GM18517 (cell line): Measurements from ENCODE around the gene CH25H.
"Not testable (repeated sequence)": the region's sequence is repeated elsewhere in the genome, so short reads cannot be mapped to it uniquely, and the experiment has no call there.

ENCODE experiments used
- ATAC-seq: cut with Tn5 transposase; IDR thresholded peaks from one replicate; pipeline ENCODE4 v1.9.1; 2021; ENCODE audit warnings: mild to moderate bottlenecking, moderate library complexity; ENCODE audit not compliant: unreplicated experiment

CH25H gene

DNA sequence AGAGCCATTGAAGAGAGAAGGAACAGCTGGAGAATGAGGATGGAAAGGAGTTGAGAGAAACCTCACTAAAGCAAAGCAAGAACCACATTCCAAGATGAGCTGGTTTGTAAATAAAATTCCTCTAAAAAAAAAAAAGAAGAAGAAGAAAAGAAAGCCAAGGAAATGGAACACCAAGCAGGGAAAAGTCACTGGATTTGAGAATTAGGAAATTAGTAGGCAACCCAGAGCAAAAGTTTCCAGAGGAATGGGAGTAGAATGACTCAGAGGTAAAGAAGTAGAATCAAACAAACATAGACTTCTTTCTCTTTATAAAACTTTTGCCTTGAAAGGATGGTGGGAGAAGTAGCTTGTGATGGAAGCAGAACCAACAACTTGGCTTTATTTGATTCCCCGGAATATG is 3.9 kb downstream of the CH25H start:
- no peak for ATAC-seq

DNA sequence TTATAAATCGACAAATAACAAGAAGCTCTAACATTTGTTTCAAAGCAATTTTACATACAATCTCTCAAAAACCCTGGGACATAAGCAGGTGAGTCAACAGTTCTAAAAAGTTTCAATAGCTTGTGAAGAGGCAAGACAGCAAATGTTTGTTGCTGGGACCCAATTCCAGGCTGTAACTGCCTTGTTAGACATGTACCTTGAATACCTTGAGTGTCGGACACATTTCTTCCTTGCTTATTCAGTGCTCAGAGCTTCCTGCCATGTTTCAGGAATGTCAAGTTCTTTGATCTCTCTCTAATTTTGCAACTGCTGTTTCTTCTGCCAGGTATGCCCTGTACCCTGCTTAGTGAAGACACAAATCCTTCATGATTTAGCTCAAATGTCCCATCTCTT is 5.1 kb downstream of the CH25H start:
- ATAC-seq, result no peak

DNA sequence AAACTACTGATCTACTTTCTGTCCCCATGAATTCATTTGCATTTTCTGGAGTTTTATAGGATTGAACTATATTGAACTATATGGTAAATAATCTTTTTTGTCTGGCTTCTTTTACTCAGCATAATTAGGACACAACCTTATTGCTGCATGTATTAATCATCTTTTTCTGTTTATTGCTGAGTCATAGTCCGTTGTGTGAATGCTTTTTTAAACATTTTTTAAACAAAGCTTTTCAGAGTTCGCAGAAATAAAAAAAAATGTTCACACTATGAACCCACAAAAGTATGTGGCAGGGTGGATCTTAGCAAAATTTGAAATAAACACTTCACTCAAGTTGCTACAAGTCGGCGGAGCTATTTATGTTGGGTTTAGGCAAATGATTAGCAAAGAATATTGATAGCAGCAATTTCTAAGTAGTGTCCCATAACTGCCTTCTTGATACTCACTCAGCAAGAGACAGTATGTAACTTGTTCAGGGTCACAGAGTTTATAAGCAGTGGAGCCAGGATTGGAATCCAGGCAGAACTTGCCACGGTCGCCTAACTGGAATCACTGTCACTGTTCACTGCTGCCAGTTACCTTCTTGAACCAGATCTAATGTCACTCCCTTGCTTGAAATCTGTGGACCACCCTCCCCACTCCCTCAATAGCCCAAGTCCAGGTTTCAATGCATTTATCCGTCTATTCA is 5.6 kb downstream of the CH25H start:
- ATAC-seq, result no peak

DNA sequence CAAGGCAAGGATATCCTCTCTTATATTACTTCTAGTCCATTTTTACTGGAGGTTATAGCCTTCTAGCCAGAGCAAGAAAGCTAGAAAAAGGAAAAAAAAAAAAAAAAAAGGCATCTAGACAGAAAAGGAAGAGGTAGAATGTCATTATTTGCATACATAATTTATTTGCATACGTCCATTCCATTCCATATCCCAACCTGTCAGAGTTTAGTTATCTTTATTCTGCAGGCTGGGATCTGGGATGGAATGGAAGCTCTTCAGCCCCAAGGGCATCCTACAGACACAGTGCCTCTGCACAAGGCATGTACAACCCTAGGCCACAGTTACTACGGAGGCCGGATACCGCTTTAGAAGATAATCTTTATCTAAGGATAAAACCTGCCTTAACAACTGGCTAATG is 9.6 kb downstream of the CH25H start:
- no peak for ATAC-seq

DNA sequence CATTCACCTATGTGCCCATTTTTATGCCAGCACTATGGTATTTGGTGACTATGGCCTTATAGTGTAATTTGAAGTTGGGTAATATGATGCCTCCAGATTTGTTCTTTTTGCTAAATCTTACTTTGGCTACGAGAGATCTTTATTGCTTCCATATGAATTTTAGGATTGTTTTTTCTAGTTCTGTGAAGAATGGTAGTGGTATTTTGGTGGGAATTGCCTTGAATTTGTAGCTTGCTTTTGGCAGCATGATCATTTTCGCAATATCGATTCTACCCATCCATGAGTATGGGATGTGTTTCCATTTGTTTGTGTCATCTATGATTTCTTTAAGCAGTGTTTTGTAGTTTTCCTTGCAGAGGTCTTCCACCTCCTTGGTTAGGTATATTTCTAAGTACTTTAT is 15.8 kb downstream of the CH25H start:
- ATAC-seq, result not testable (repeated sequence)

DNA sequence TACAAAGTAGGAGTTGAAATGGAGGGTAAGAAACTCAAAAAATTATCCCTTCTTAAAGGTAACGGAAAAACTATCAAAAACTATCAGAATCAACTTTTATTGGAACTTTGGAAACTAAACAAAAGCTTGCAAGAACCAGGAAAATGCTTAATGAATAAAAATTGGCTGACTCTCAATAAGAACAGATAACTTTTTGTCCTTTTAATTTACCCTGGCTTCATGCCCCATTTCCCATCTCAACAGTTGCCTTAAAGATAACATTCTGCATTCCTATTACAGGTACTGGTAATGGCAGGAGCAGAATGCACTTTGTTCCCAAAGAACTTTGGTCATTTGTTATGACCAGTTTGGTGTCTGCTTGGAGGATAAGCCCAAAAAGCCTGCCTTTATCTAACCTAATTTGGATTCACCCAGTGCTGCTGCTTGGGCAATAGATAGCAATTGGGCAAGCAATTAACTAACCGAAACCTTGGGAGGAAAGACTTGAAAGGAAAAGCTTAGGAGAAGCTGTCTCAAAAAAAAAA is 17.8 kb downstream of the CH25H start:
- no peak for ATAC-seq

DNA sequence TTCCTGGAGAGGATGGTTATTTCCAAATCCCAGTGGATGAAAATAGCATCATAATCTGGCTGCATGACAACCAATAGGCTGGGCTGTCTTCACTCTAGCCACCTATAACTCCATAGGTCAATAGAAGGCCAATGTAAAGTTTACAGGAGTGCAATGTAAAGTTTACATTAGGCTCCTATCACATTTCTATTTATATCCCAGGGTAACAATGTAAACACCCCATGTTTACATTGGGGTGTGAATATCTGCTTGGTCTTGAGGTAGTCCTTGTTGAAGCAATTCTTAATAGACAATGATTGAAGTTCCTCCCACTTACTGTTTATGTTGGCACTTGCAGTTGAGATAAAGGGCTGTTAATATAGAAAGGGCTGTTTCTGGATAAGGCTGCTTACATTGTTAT is 21.5 kb downstream of the CH25H start:
- ATAC-seq, result no peak

DNA sequence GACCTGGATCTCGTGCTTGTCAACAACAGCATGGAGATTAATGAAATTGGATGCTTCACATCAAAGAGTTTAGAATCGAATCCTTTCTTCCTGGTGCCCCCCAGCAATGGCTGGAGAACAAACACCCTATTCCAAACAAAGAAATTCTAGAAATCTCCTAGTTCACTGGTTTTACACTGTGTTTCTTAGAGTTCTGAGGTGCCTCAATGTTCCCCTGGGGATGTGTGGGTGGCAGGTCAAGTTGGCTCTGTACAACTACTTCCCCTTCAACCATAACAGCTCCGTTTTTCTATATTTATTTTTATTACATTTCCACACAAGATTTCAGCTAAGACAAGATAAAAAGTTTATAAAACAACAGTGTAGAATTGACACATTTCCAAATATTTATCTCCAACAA is 22.5 kb downstream of the CH25H start:
- no peak for ATAC-seq

DNA sequence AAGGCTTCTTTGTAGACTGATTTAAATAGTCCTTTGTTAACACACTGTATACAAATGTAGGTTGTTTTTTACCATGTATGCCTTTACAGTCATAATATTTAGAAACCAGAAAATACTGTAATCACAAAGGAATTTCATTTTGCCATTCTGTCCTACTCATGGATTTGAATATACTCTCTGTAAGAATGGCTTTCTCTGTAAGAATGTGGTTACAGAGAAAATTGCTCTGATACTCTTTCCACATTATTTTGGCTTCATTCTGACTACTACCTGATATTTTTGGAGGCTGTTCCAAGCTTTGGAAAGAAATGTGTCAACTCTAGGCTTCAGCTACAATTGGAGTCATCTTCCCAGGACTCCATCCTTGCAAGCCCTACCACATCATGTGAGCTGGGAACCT is 23.5 kb downstream of the CH25H start:
- ATAC-seq, result no peak

DNA sequence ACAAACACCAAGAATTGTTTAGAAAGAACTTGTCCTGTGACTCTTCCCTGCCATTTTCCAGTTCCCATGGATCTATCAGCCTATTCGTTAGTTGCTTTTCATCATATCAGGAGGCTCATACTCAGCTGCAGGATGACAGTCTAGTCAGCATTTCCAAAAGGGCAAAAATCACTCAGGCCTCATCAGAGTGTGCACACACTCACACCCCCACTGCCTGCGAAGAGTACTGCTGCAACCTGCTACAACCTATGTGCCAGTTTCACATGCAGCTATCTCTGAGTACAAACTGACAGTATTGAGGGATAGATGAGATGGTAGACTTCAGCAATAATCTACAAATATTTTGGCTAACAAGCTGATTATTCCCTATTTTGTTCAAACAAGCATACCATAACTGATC is 24.2 kb downstream of the CH25H start:
- no peak for ATAC-seq

DNA sequence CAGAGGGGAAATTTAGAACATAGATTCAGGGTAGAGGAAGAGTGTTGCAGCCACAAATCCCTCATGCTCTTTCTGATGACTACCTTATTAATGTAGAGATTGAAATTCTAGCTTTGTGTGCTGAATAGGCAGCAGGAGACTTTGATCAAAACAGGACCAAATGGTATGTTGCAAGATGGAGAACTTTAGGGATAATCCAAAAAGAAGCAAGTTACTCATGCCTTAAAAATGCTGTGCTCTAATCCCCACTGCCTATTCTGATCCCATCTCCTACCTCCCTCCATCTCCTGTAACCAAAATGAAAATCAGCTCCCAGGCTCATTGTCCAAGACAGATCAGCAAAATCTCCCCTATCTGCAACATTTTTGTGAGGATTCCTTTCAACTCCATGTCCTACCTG is 31.3 kb downstream of the CH25H start:
- ATAC-seq, result no peak

DNA sequence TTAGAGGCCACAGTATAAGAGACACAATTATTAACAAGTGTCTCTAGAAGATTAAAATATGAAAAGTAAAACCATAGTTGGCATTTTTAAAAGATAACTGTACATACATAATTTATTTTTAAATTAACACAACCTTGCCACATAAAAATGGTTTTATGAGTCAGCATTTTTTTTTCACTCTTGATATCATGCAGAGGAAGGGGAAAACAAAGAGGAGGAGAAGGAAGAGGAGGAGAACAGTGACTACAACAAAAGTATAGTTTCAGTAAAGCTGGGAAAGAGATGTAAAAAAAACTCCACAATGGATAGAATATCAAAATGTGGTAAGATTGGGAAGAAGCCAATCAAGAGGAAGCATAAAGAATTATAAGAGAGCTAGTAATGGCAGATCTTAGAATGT is 34.0 kb downstream of the CH25H start:
- no peak for ATAC-seq

DNA sequence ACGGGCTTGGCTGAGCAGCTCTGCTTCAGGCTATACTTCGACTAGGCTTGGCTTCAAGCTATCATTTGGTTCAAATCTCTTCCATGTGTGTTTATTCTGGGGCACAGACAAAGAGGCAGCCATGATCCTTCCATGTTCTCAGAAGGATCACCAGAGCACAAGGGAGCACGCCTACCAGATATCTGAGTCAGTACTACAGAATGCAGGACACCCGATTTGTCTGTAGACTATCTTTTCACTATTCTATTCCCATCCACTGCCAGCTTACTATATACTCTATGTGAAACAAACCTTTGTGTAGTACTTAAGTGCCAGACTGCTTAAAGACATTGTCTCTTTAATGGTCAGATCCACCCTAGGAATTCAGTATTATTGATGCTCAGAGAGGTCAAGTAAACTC is 35.1 kb downstream of the CH25H start:
- ATAC-seq, result no peak

DNA sequence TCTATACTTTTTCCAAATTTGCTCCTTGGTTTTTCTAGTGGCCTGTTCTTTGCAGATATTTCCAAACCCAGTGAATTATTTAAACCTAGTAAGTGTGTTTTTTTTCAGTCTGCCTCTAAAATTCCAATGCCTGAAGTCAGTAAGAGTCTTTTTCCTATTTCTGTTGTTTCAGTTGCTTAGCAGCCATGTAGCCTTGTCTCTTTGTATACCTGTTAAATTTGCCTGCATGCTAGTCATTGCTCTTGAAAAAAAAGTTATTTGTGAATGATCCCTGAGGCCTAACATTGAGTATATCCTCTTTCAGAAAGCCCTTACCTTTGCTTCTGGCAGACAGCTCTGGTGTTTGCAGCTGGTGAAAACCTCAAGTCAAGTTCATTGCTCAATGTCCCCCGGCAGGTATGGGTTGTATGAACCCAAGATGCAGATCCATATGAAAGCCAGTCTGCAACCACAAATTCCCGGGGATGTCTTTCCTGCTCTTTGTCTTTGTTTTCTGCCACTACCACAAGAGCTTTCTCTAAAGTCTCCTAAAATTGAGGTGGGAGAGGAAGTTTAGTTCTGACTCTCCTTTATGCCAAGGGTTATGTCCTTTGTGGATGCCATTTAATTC is 35.7 kb downstream of the CH25H start:
- no peak for ATAC-seq

DNA sequence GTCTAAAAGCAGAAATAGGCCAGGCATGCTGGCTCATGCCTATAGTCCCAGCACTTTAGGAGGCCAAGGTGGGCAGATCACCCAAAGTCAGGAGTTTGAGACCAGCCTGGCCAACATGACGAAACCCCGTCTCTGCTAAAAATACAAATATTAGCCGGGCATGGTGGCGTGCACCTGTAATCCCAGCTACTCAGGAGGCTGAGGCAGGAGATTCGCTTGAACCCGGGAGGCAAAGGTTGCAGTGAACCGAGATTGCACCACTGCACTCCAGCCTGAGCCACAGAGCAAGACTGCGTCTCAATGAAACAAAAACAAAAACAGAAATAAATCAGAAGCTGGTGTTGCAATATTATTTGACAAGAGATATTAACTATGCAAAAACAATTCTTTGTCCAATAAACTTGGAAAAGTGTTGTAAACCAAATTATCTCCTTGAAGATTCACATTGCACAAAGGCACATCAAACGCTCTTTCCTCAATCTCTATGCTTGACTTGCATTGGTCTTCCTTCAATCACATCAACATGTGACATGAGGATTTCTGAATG is 38.7 kb downstream of the CH25H start:
- not testable (repeated sequence) for ATAC-seq

DNA sequence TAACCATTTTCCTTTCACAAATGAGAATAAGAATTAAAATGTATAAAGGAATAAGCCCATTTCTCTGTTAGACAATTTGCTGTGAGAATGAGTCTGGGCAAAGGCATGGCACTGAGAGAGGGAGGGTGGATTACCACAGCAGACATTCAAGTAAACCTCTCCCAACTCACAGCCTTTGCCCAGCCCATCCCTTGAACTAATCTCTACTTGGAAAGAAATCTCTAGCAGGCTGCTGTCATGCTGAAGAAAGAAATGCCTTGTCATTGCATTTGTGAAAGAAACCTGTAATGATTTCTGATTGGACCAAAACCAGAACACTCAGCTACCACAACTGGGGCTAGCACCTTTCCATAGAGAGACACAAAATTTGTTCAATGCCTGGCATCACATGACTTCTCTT is 39.2 kb downstream of the CH25H start:
- ATAC-seq, result no peak

DNA sequence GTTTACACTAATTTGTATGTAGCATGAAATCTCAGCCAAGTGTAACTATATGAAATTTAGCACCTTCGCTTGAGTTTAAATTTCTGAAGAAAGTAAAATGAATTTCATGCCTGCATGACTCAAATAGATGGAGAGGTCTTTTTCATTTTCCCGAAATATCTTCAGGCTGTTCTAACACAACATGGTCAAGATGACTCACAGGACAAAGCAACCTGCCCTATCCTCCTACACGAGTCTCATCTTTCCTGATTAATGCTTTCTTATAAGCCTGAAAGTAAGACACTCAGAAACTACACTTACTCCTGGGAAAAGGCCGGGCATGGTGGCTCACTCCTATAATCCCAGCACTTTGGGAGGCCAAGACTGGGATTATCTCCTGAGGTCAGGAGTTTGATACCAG is 41.2 kb downstream of the CH25H start:
- ATAC-seq, result no peak

DNA sequence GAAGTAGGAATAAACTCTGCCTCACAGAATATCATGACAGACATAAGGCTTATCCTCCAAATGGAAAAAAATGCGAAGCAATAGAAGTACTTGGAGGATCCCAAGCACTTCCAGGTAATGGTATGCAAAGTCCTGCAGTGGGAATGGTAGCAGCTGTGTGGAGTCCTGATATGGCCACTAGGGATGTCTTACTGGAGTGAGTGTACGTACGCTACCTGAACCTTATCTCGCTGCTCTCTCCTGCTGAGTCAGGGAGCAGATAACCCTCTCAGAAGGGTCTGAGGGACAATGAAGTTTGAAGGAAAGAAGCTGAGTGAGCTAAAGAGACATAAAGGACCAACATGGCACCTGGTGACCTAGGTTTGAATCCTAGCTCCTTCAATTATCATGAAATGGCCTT is 42.2 kb downstream of the CH25H start:
- ATAC-seq, result no peak

DNA sequence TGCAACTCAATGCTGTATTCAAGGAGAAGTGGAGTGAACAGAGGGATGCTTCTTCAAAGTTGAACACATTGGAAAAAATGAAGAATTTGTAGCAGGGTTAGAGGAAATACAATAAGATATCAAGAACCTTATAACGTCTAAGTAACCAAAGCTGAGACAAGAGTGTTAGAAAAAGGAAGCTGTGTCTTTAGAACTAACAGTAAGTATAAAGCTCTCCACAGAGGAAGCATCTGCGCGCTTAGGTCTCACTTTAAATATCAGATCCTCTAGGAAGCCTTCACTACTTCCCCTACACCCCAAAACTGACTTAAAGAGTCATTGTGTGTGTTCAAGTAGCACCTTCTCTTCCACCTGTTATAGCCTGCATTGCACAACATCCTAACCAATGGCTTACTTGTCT is 43.0 kb downstream of the CH25H start:
- ATAC-seq, result peak; percentile 10

DNA sequence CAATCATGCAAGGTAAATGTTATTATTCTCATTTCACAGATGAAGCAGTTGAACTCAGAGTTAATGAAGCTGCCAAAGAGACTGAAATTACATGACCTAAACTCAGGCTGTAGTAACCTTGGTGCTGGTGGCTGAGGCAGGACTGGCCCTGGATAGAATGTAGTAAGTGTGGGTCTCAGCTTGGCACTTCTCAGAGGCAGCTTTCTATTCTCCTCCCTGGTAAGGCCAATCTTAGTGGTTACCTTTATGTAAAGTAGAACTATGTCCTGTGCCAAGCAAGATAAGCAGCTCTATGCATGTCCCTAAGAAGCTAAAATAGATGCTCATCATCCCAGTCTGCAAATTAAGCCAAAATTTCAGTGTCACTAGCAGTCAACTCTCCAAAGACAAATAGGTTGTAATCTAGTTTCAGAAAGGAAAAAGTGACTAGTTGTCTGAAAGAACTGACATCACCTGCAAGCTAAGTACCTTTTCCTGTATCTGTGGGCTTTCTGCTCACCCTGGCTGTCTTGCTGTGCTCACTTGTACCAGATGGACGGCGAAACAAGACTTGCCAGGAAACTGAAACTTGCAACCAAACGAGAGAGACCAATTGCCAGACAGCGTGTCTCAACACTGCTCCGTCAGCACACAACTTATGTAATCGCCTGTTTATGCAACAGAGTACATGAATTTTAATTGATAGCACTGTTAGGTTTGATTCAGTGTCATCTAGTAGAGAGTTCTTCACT is 43.7 kb downstream of the CH25H start:
- ATAC-seq, result peak; percentile 98

DNA sequence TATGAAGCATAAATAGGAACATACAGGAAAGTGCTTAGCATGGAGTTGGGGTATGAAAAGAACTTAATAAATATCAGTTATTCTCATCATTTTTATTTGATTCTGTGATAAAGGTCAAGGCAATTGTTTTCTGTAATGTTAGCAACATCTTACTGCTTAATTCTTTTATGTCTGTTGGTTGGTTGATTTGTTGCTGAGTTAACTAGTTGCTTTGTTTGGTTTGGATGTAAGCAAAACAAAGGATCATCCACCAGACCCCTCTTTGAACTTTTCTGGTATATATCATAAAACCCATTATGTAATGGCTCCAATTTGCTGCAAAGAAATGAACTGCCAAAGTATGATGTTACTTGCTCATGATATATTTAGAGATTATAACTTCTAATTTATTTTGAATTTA is 44.5 kb downstream of the CH25H start:
- ATAC-seq, result no peak

DNA sequence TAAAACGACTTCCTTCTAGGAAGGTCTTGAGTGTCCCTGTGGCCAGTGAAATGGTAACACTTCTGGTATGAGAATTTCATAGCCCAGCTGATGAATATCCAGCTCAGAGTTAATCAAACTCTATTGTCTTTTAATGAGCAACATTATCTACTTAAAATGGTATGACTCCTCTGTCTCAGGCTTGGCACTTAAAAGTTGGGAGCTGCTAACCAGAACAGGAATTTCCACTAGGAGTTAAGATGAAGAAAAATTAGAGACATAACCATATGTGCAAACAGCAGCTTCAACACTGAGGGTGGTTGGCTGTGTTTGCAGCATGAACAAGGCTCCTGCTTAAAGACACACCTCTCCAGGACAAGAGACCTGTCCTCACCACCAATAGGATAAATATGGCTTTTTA is 46.8 kb downstream of the CH25H start:
- no peak for ATAC-seq
